K562 (cell line): Measurements from ENCODE around the gene AGR2. TPM values are rescaled to one million over a fixed set of nuclear protein-coding genes. Genes with fewer than 3 reads are reported as not detected.

ENCODE experiments used
- CBX8 ChIP-seq: fragments of 200-600 bp; sonication (generic); IDR thresholded peaks from 2 replicates; pipeline ENCODE4 v1.6.1; 2012; ENCODE audit warnings: borderline replicate concordance, mixed run types, low read depth, mild to moderate bottlenecking, moderate library complexity, mixed read lengths, low read length, control low read depth, inconsistent platforms; ENCODE audit not compliant: poor library complexity, severe bottlenecking; ENCODE audit errors: extremely low read depth
- EP300 ChIP-seq: IDR thresholded peaks from 2 replicates; pipeline ENCODE4 v1.6.1; 2012; ENCODE audit warnings: low read length, improper control_type of control experiment
- FUS ChIP-seq: fragments of 200-400 bp; formaldehyde crosslinking; optimal IDR thresholded peaks from 2 replicates; pipeline ENCODE3; 2017; ENCODE audit warnings: low read depth, low read length
- ILF3 ChIP-seq: fragments of 450-650 bp; IDR thresholded peaks from 2 replicates; pipeline ENCODE4 v1.6.1; 2018; ENCODE audit warnings: antibody characterized with exemption, mild to moderate bottlenecking, moderate library complexity, borderline replicate concordance
- JUNB ChIP-seq: fragments of 450-650 bp; formaldehyde crosslinking; conservative IDR thresholded peaks from 2 replicates; pipeline ENCODE4 v1.4.0; 2020; ENCODE audit warnings: mild to moderate bottlenecking
- MCM3 ChIP-seq: fragments of 450-650 bp; IDR thresholded peaks from 2 replicates; pipeline ENCODE4 v1.6.1; 2016
- MXI1 ChIP-seq: IDR thresholded peaks from 2 replicates; pipeline ENCODE4 v1.6.1; 2011; ENCODE audit warnings: low read depth, mild to moderate bottlenecking, improper control_type of control experiment, low read length
- NFRKB ChIP-seq: fragments of 450-650 bp; IDR thresholded peaks from 2 replicates; pipeline ENCODE4 v1.6.1; 2016; ENCODE audit warnings: low read depth
- PHF8 ChIP-seq: fragments of 200-600 bp; sonication (generic); IDR thresholded peaks from 2 replicates; pipeline ENCODE4 v1.6.1; 2012; ENCODE audit warnings: mixed run types, mild to moderate bottlenecking, inconsistent platforms, low read length, moderate library complexity, borderline replicate concordance
- POLR2H ChIP-seq: IDR thresholded peaks from 2 replicates; pipeline ENCODE4 v1.6.1; 2016; ENCODE audit warnings: missing genetic modification characterization, low read depth, mild to moderate bottlenecking, control low read depth, missing compliant biosample characterization, moderate library complexity
- PTRF ChIP-seq: fragments of 450-650 bp; IDR thresholded peaks from 2 replicates; pipeline ENCODE4 v1.6.1; 2016; ENCODE audit warnings: mild to moderate bottlenecking, missing genetic modification characterization, missing compliant biosample characterization
- RBBP5 ChIP-seq: fragments of 200-600 bp; sonication (generic); IDR thresholded peaks from 2 replicates; pipeline ENCODE4 v1.6.1; 2012; ENCODE audit warnings: borderline replicate concordance, mild to moderate bottlenecking, low read length, control low read depth, inconsistent platforms; ENCODE audit not compliant: insufficient read depth, poor library complexity, severe bottlenecking
- SRF ChIP-seq, 2 experiments: fragments of 250-450, 450-650 bp in 1 of 2; sonication (Bioruptor Pico) in 1 of 2; sonication (generic) in 1 of 2; formaldehyde crosslinking; IDR thresholded peaks; 2 replicates each; pipeline versions ENCODE4 v1.5.0 to v1.5.1; 2020 to 2022; ENCODE audit warnings: mild to moderate bottlenecking in 1 of 2, missing genetic modification reagents in 1 of 2
- SUPT5H ChIP-seq: fragments of 450-650 bp; IDR thresholded peaks from 2 replicates; pipeline ENCODE4 v1.6.1; 2016
- ZFX ChIP-seq: sonication (generic); formaldehyde crosslinking; IDR thresholded peaks from 2 replicates; pipeline ENCODE4 v1.8.0; 2022; ENCODE audit warnings: mild to moderate bottlenecking, missing genetic modification reagents, moderate library complexity
- ZNF124 ChIP-seq: sonication (generic); formaldehyde crosslinking; IDR thresholded peaks from 2 replicates; pipeline ENCODE4 v1.8.1; 2022; ENCODE audit warnings: missing genetic modification reagents
- ZNF766 ChIP-seq: fragments of 200-800 bp; sonication (Bioruptor generic); conservative IDR thresholded peaks from 2 replicates; pipeline ENCODE4 v1.6.1; 2016; ENCODE audit warnings: missing genetic modification characterization, missing compliant biosample characterization
- ZNF77 ChIP-seq: fragments of 250-450 bp; sonication (Bioruptor Pico); IDR thresholded peaks from 2 replicates; pipeline ENCODE4 v1.5.0; 2020
- polyA plus RNA-seq, 8 experiments: library from polyadenylated mRNA; depleted of rRNA in 4 of 8; stranded (reverse) in 5 of 8; unstranded in 3 of 8; fragments of >200 nt; fragmentation: Nextera tagmentation in 2 of 8; fragmentation: Illumina TruSeq in 1 of 8; extraction: Ambion mirVana in 2 of 8; extraction: Trizol in 1 of 8; gene quantifications; 2 replicates each; pipeline versions ENCODE4 v1.2.1 to v1.2.3, GENCODE V29; 2011 to 2014; ENCODE audit warnings: inconsistent platforms in 1 of 8, missing spikeins in 1 of 8
- total RNA-seq, 7 experiments: library from RNA; depleted of rRNA in 6 of 7; stranded (reverse); fragments of >200 nt in 6 of 7; fragmentation: Illumina TruSeq in 2 of 7; extraction: Trizol in 2 of 7; gene quantifications; 2 replicates each; pipeline versions ENCODE4 v1.2.1 to v1.2.3, GENCODE V29; 2011 to 2021; ENCODE audit warnings: low replicate concordance in 1 of 7
- TF ChIP-seq, protein P1 (sequence below), 2 experiments: fragments of 250-450 bp in 1 of 2; fragments of 450-650 bp in 1 of 2; sonication (Bioruptor Pico) in 1 of 2; IDR thresholded peaks; 2 replicates each; pipeline versions ENCODE4 v1.6.1 to v1.8.0; 2016 to 2021; ENCODE audit warnings: mild to moderate bottlenecking in 2 of 2, moderate library complexity in 2 of 2, missing compliant biosample characterization in 1 of 2, missing genetic modification characterization in 1 of 2
- TF ChIP-seq, protein P2 (sequence below): sonication (generic); formaldehyde crosslinking; IDR thresholded peaks from 2 replicates; pipeline ENCODE4 v1.8.0; 2022; ENCODE audit warnings: mild to moderate bottlenecking, missing genetic modification reagents
- TF ChIP-seq, protein P3 (sequence below): sonication (generic); formaldehyde crosslinking; IDR thresholded peaks from 2 replicates; pipeline ENCODE4 v1.8.1; 2022; ENCODE audit warnings: missing genetic modification reagents
- TF ChIP-seq, protein P4 (sequence below): IDR thresholded peaks from 2 replicates; pipeline ENCODE4 v1.6.1; 2011; ENCODE audit warnings: borderline replicate concordance, low read depth, mild to moderate bottlenecking, moderate library complexity, low read length; ENCODE audit not compliant: insufficient read depth, poor library complexity, severe bottlenecking

The AGR2 gene
- total and polyA plus RNA-seq, 9 of the 15 experiments (the other 6 are each of a cell fraction or from before 2014, with no cell fraction given) = 0.66 TPM; not detected in 8

DNA sequence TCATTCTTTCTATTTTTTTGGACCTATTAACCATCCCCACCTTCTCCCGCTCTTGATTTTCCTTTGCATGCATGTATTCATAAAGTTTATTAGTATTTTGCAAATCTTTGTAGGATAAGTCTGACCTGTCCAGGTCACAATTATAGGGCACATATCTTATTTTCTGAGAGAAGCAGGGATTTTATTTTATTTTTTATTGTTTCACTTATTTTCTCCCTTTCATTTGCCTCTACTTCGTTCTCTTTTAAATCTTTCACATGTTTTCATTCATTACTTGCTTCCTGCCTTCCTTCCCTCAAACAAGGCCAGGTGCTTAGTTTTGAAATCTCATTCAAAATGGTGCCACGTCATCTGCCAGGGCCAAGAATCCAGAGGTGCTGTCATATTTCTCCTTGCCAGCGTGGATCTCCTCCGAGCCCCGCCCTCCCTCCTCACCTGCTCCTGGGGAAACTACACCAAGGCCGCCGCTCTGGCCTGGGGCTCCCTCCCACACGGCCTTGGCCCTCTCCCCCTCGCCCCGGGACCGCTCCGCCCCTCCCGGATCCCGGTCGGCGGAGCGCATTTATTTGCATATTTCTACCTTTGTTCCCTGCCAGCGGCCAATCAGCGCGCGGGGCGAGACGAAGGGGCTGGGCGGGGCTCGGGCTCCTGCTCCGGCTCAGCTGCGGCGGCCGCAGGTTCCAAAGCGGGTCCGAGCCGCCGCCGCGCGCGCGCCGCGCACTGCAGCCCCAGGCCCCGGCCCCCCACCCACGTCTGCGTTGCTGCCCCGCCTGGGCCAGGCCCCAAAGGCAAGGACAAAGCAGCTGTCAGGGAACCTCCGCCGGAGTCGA, 51.5 kb downstream of the AGR2 start, which contains the start of gene TSPAN13 (continued):
- TF ChIP-seq, protein P1, sequence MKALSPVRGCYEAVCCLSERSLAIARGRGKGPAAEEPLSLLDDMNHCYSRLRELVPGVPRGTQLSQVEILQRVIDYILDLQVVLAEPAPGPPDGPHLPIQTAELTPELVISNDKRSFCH (CRISPR knock-in tag; IDR thresholded peaks at IDR 0.05) = no peak
- TF ChIP-seq, protein P1 (tag; IDR thresholded peaks at IDR 0.05) = no peak
- TF ChIP-seq POLR2H (tag) (0 out of 2 replicates have a peak, but pooled peaks have one; percentile 17), EP300 (no peak), ILF3 (no peak), PTRF (tag) (no peak), ZNF766 (CRISPR knock-in tag) (peak; percentile 50; the same call in 1 of the 2 replicates), NFRKB (no peak), JUNB (CRISPR knock-in tag) (no peak), FUS (no peak), MXI1 (no peak), PHF8 (peak; percentile 64; the same call in 1 of the 2 replicates), ZNF77 (CRISPR knock-in tag) (no peak), SRF (CRISPR knock-in tag; IDR thresholded peaks at IDR 0.05) (peak in 1 of 2 experiments; percentile 59; a peak in 1 of 4 replicates), CBX8 (no peak), ZNF124 (CRISPR knock-in tag) (no peak), MCM3 (no peak), RBBP5 (no peak), ZFX (no peak; the same call in 1 of the 2 replicates), SUPT5H (0 out of 2 replicates have a peak, but pooled peaks have one; percentile 27)
- TF ChIP-seq, protein P2, sequence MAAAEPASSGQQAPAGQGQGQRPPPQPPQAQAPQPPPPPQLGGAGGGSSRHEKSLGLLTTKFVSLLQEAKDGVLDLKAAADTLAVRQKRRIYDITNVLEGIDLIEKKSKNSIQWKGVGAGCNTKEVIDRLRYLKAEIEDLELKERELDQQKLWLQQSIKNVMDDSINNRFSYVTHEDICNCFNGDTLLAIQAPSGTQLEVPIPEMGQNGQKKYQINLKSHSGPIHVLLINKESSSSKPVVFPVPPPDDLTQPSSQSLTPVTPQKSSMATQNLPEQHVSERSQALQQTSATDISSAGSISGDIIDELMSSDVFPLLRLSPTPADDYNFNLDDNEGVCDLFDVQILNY = no peak
- TF ChIP-seq, protein P3, sequence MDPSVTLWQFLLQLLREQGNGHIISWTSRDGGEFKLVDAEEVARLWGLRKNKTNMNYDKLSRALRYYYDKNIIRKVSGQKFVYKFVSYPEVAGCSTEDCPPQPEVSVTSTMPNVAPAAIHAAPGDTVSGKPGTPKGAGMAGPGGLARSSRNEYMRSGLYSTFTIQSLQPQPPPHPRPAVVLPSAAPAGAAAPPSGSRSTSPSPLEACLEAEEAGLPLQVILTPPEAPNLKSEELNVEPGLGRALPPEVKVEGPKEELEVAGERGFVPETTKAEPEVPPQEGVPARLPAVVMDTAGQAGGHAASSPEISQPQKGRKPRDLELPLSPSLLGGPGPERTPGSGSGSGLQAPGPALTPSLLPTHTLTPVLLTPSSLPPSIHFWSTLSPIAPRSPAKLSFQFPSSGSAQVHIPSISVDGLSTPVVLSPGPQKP (CRISPR knock-in tag) = no peak
- TF ChIP-seq, protein P4, sequence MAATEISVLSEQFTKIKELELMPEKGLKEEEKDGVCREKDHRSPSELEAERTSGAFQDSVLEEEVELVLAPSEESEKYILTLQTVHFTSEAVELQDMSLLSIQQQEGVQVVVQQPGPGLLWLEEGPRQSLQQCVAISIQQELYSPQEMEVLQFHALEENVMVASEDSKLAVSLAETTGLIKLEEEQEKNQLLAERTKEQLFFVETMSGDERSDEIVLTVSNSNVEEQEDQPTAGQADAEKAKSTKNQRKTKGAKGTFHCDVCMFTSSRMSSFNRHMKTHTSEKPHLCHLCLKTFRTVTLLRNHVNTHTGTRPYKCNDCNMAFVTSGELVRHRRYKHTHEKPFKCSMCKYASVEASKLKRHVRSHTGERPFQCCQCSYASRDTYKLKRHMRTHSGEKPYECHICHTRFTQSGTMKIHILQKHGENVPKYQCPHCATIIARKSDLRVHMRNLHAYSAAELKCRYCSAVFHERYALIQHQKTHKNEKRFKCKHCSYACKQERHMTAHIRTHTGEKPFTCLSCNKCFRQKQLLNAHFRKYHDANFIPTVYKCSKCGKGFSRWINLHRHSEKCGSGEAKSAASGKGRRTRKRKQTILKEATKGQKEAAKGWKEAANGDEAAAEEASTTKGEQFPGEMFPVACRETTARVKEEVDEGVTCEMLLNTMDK = no peak
